GM18861 (cell line): ENCODE data around the gene THRAP3.

Experiments used
- ATAC-seq: cut with Tn5 transposase; IDR thresholded peaks from one replicate; pipeline ENCODE4 v1.9.1; 2021; ENCODE audit not compliant: unreplicated experiment

Gene THRAP3

GRCh38 chr1:36287595-36287994, 63.4 kb downstream of the THRAP3 start:
- ATAC-seq, result no peak

- no peak for ATAC-seq
Observed at GRCh38 chr1:36295390-36295789, 71.1 kb downstream of the THRAP3 start.

DNA sequence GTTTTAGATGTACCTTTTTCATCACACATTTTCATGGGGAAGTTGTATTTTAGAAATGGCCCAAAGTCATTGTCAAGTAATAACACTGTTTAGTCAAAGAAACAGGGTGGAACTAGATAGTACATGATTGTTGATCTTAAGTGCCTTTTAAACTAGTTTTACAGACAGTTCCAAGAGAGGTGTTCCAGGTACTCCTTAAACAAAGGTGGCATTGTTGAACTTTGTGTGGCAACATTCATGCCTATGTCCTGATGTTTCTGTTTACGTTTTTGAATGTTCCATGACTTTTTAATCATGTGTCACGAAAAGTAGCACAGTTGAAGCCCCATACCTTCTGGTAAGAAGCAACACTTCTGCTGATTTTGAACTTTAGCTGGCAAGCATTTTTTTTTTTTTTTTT, 72.8 kb downstream of the THRAP3 start:
- no peak for ATAC-seq

DNA sequence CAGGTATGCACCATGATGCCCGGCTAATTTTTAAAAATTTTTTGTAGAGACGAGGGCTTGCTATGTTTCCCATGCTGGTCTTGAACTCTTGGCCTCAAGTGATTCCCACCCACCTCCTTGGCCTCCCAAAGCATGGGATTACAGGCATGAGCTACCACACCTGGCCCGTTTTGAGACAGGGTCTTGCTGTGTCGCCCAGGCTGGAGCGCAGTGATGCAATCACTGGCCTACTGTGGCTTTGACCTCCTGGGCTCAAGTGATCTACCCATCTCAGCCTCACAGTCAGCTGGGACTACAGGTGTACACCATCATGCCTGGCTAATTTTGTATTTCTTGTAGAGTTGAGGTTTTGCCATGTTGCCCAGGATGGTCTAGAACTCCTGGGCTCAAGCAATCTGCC, 74.4 kb downstream of the THRAP3 start:
- no peak for ATAC-seq

- no peak for ATAC-seq
Observed at GRCh38 chr1:36300526-36300925, 76.3 kb downstream of the THRAP3 start.

GRCh38 chr1:36301220-36301619, 77.0 kb downstream of the THRAP3 start:
- no peak for ATAC-seq

DNA sequence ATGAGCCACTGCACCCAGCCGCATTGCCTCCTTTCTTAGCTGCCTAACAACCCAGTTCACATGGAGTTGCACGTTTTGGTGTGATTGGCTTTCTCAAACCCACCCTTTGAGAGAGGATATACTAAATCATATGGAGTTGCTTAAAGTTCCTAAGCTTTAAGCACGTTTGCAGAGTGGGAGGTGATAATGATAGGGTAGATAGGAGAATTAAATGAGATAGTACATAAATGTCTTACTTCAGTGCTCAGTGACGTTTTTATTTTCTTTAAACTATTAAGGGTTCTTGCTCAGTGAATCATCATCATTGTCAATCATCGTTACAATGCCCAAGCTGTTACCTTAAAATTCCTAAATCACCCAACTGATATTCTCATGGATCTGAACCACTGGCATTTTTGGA, 79.0 kb downstream of the THRAP3 start:
- ATAC-seq, result no peak

GRCh38 chr1:36303650-36304360, 79.6 kb downstream of the THRAP3 start:
- no peak for ATAC-seq

DNA sequence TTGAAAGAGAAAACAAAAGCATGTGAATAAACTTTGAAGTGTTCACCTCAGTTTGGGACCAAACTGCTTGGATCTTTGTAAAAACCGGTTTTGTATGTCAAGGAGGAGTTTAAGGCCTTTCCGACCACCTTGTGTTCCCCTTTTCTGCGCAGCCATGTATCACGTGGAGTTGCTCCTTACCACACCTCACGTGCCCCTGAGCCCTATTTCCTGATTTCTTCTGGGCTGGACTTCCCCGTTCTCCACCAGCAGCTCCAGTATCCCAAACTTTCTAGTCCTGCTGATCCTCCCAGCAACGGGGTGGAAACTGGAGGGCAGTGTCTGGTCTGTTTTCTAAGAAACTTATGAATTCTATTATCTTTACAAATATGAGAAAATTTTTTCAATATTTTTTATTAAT, 80.3 kb downstream of the THRAP3 start:
- no peak for ATAC-seq

- no peak for ATAC-seq
Observed at GRCh38 chr1:36304970-36305914, 81.0 kb downstream of the THRAP3 start.

- ATAC-seq, result no peak
Observed at GRCh38 chr1:36305915-36306209, 81.6 kb downstream of the THRAP3 start.

- ATAC-seq, result peak; percentile 13
Observed at GRCh38 chr1:36306210-36306901, 82.1 kb downstream of the THRAP3 start, which contains the start of gene SH3D21. SH3D21 (plus strand) TSS chr1:36306368; CDS start chr1:36306421, 53 bp downstream.

DNA sequence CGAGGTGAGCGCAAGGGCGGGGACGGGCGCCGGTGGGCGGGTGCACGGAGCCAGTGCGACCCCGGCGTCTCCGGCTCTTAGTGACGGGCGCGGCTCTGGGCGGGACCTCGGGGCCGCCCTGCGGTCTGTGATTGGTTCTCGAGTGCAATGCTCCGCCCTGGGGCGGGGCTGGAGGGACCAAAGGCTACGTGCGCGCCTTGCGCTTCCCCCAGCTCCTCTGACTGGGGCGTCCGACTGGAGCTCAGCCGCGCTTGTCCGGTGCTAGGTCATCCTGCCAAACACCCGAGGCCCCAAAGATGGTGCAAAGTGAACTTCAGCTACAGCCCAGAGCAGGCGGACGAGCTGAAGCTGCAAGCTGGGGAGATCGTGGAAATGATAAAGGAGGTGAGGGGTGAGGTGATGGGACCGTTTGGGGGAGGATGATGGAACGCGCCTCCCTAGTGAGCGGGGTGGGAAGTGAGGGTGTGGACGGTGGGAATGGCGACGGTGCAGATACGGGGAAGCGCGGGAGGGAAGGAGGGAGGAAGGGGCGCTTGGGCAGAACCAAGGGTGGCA, 82.7 kb downstream of the THRAP3 start:
- ATAC-seq, result peak; percentile 93

DNA sequence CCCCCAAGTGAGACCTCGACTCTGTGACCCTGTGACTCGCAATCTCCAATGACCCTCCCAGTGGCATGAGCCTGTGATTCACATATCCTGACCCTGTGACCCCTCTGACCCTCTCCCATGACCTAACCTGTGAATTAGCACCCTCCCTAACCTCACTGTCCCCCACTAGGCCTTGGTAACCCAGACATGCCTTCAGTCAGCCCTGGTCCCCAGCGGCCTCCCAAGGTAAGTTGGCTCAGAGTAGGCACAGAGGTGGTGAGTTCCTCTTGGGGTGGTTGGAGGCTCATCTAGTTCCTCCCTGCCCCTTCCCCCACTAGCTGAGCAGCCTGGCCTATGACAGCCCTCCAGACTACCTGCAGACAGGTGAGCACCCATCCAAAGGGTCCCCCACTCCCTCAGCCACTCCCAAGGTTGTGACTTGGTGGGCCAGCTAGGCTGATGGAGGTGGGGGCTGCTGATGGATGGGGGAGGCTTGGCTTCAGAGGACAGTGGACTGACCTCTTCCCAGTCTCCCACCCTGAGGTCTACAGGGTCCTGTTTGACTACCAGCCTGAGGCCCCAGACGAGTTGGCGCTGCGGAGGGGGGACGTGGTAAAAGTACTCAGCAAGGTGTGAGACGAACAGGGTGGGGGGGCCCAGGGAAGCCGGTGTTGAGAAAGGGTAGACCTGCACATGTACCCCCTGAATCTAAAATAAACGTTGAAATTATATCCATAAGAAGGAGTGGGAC, 83.5 kb downstream of the THRAP3 start:
- no peak for ATAC-seq

DNA sequence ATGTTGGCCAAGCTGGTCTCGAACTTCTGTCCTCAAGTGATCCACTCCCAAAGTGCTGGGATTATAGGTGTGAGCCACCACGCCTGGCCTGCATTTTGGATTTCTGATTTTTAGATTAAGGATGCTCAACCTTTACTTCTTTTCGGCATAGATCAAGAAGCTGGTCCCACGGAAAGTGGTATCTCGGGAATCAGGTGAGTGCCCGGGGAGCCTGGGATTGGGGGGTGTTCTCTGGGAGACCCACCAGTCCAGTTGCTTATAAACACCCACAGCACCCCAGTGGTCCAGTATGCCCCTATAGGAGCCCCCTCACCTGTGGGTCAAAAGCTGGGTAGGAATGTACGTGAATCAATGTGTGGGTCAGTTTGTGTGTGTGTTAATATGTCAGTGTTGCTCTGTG, 85.2 kb downstream of the THRAP3 start:
- ATAC-seq, result no peak

GRCh38 chr1:36320291-36320761, 96.1 kb downstream of the THRAP3 start:
- ATAC-seq, result no peak

DNA sequence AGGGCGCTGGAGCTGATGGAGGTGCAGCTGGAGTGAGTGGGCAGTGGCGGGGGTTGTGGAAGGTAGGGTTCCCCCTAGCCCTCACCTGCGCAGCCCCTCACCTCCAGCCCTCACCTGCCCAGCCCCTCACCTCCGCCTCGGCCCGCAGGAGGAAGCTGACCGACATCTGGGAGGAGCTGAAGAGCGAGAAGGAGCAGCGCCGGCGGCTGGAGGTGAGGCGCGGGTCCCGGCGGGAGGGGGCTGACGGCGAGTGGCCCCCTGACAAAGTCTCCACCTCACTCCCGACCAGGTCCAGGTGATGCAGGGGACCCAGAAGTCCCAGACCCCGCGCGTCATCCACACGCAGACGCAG, 96.5 kb downstream of the THRAP3 start:
- no peak for ATAC-seq

GRCh38 chr1:36321119-36321951, 97.1 kb downstream of the THRAP3 start:
- no peak for ATAC-seq

DNA sequence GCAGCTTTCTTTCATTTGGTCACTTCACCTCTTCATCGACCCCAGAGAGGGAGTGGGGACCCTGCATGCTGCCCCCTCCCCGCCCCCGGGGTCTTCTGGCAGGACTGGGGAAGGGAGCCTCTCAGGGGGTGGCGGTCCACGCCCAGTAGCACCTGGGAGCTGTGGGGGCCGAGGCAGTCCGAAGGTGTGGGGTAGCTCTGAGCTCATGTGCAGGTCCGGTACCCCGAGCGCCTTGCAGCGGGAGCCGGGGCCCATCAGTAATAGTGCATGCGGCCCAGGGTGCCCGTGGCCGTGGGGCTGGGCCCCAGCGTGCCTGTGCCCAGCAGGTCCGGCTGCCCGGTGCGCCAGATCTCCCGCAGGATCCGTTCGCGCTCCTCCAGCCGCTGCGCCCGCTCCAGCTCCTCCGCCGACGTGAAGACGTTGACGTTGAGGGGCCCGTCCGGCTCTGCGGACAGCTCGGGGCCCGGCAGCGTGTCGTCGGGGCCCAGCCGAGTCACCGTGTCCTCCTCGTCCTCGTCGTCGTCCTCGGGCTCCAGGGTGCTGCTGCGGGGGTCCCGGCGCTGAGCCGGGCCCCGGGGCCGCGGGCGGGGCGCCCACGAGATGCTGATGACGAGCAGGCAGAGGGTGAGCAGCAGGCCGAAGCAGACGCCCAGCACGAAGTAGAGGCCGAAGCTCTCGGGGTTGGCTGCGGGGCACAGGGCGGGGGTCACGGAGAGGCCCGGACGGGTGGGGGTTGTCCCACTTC, 98.0 kb downstream of the THRAP3 start:
- ATAC-seq, result no peak
